GM21723 (cell line): ENCODE measurements around the gene KRTAP2-3.
"Not testable (repeated sequence)": the region's sequence is repeated elsewhere in the genome, so short reads cannot be mapped to it uniquely, and the experiment has no call there.

Source experiments
- ATAC-seq: cut with Tn5 transposase; IDR thresholded peaks from one replicate; pipeline ENCODE4 v1.9.1; 2021; ENCODE audit warnings: mild to moderate bottlenecking, moderate library complexity; ENCODE audit not compliant: unreplicated experiment

Gene KRTAP2-3

GRCh38 chr17:41069031-41069430 lies 9.1 kb upstream of the KRTAP2-3 start:
- ATAC-seq: no peak

GRCh38 chr17:41067281-41067680 lies 7.4 kb upstream of the KRTAP2-3 start:
- no peak for ATAC-seq

- no peak for ATAC-seq
These were observed 6.1 kb upstream of the KRTAP2-3 start, which contains the start of gene KRTAP2-4 for GRCh38 chr17:41065829-41066624. TSS of gene KRTAP2-4 (minus strand) at chr17:41065879. CDS start at chr17:41065845, 34 bp downstream.

DNA sequence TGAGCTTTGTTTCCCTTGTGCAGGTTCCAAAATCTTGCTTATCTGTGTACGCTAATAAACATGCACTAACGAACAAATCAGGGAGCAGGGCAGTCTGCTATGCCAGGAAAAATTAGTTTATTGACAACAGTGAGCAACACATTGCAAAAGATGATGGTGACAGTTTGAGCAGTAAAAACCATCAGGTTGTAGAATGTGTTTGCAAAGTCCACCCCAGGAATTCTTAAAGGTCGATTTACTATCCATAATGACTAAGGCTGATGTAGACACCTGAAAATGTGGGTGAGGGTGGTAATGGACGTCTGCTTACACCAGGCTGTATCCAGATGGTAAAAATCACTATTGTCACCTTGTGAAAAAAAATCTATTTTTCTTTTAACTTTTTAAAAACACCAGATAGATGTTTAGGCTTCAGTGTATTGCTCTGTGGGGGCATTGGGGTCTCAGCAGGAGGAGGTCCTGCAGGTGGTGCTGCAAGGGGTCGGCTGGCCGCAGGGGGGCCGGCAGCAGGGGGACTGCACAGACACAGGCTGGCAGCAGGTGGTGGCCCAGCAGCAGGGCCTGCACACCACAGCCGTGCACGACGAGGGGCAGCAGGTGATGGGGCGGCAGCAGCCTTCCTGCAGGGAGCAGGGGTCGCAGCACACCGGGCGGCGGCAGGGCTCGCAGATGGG lies 5.2 kb upstream of the KRTAP2-3 start:
- ATAC-seq: not testable (repeated sequence)

GRCh38 chr17:41064301-41064700 lies 4.4 kb upstream of the KRTAP2-3 start:
- no peak for ATAC-seq

DNA sequence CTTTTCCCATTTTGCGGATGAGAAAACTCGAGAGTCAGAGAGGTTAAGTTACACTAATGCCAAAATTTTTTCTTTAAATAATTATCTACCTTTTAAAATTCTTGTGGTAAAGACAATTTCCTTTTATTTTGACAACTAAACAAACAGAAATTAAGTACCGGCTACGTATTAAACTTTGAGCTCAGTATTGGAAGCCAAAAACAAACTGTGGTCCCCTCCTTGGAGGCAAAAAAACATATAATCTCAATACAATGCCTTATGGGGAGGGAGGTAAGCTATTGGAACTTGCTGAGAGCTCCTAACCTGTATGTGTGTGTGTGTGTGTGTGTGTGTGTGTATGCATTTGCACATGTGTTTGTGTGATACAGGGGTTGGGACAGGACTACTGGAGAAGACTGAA lies 3.5 kb upstream of the KRTAP2-3 start:
- no peak for ATAC-seq

DNA sequence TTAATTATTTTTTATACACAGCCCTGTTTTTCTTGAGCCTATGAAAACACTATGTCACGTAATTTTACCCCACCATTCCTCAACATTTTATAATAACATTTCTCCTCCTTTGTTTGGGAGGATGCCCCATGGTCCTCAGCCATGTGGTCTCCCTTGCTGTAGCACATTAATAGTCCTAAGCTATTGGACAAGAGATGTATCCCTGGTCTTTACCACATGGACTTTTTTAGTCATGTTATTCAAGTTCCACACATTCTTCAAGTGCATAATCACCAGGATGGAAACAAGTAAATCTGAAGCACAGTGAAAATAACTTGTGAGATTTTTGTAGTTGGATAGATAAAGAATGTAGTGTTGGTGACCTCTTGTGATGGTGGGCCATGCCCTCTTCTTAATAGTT lies 2.0 kb upstream of the KRTAP2-3 start:
- no peak for ATAC-seq

- ATAC-seq: not testable (repeated sequence)
These were observed 450 bp downstream of the KRTAP2-3 start for GRCh38 chr17:41059276-41060051.

GRCh38 chr17:41058741-41059140 lies 1.2 kb downstream of the KRTAP2-3 start:
- ATAC-seq: no peak

DNA sequence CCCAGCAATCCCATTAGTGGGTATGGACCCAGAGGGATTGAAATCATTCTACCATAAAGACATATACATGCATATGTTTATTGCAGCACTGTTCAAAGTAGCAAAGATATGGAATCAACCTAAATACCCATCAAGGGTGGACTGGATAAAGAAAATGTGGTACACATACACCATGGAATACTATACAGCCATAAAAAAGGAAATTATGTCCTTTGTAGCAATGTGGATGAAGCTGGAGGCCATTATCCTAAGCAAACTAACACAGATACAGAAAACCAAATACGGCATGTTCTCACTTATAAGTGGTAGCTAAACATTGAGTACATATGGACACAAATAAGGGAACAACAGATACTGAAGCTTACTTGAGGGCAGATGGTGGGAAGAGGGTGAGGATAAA lies 2.4 kb downstream of the KRTAP2-3 start:
- ATAC-seq: no peak

DNA sequence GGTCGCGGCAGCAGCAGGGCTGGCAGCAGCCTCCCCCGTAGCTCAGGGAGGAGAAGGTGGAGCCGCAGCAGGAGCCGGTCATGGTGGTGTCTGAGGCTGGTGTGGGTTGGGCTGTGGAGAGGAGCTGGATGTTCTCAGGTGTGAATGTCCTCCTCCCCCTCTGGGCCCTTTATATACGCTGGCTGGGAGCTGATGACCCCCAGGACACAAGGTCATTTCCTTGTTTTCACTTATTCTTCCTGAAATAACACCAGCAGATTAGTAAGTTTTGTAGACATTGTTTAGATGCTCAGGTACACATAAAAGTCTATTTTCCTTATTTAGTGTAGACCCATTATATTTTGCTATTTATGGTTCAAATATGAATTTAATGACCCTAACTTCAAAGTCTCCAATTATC lies 4.8 kb downstream of the KRTAP2-3 start, which contains the start of gene KRTAP2-2:
Gene KRTAP2-2, minus strand, starts transcription at position 101 of the 400 bp plus-strand sequence. Its CDS starts 19 bp downstream, at position 82.
- not testable (repeated sequence) for ATAC-seq

DNA sequence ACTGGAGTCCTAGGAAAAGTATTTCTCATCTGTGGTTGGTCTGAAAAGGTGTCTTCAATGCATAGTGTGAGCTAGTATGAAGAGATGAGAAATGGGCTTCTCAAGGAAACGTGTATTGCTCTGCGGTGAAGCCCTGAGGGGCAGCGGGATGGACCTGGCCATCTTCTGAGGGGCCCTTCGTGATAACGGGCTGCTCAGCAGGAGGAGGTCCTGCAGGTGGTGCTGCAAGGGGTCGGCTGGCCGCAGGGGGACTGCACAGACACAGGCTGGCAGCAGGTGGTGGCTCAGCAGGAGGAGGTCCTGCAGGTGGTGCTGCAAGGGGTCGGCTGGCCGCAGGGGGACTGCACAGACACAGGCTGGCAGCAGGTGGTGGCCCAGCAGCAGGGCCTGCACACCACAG lies 5.4 kb downstream of the KRTAP2-3 start:
- not testable (repeated sequence) for ATAC-seq

DNA sequence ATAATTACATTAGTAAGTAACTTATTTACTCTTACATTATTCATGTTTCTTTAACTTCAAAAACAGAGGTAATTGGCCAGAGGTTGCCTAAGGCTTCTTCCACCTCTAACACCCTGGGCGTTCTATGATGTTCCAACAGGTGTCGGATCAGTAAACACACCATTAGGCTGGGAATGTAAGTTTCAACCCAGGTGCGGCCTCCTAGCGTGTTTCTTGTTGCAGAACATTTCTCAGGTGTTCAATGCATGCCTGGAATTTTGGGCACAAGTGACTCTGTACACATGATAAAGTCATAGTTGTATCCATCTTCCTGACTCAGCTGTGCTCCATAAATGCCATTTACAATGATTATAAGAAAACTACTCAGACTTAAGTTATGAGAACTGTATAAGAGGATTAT lies 5.9 kb downstream of the KRTAP2-3 start:
- no peak for ATAC-seq

GRCh38 chr17:41052566-41052965 lies 7.3 kb downstream of the KRTAP2-3 start:
- ATAC-seq: no peak

GRCh38 chr17:41049110-41049509 lies 10.8 kb downstream of the KRTAP2-3 start:
- ATAC-seq: no peak

GRCh38 chr17:41048441-41048840 lies 11.5 kb downstream of the KRTAP2-3 start:
- no peak for ATAC-seq

DNA sequence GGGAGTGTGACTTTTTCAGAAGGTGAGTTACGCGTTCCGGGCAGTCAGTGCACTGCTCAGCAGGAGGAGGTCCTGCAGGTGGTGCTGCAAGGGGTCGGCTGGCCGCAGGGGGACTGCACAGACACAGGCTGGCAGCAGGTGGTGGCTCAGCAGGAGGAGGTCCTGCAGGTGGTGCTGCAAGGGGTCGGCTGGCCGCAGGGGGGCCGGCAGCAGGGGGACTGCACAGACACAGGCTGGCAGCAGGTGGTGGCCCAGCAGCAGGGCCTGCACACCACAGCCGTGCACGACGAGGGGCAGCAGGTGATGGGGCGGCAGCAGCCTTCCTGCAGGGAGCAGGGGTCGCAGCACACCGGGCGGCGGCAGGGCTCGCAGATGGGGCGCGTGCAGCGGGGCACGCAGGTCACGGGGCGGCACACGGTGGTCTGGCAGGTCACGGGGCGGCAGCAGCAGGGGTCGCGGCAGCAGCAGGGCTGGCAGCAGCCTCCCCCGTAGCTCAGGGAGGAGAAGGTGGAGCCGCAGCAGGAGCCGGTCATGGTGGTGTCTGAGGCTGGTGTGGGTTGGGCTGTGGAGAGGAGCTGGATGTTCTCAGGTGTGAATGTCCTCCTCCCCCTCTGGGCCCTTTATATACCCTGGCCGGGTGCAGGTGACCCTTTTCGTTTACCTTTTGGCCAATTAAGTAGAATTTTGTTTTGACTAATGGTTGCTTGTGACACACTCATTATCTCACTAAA lies 13.0 kb downstream of the KRTAP2-3 start, which contains the start of gene KRTAP2-1:
Gene KRTAP2-1, minus strand, starts transcription at position 582 of the 731 bp plus-strand sequence. Its CDS starts 49 bp downstream, at position 533.
- not testable (repeated sequence) for ATAC-seq

DNA sequence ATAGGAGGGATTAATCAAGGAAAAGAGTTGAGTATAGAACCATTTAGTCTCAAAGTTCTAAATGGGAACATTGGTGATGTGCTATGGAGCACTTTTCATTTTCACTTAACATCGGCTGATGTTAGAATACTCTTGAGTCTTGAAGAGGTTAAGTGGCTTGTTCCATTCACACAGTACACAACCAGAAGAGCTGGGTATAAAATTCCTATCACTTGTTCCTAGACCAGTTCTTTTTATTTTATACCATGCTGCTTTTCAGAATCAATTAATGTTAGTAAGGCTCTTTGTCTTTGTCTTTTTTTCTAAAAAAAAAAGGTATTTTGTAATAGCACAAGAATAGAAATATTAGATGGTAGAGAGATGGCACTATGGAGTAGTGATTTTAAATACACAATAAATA lies 17.0 kb downstream of the KRTAP2-3 start:
- ATAC-seq: no peak

GRCh38 chr17:41040783-41041571 lies 18.9 kb downstream of the KRTAP2-3 start, which contains the start of gene KRTAP1-1:
TSS of gene KRTAP1-1 (minus strand) at chr17:41041450. CDS start at chr17:41041397, 53 bp downstream.
- not testable (repeated sequence) for ATAC-seq
